HCT116 (cell line): ENCODE measurements around the gene SLX9.

Experiments
- ATF3 ChIP-seq: IDR thresholded peaks from 2 replicates; pipeline ENCODE4 v1.6.1; 2012
- CEBPB ChIP-seq: IDR thresholded peaks from 2 replicates; pipeline ENCODE4 v1.6.1; 2012; ENCODE audit warnings: low read depth
- ELF1 ChIP-seq: IDR thresholded peaks from 2 replicates; pipeline ENCODE4 v1.6.1; 2012; ENCODE audit warnings: low read depth, borderline replicate concordance
- EZH2 ChIP-seq: fragments of 200-600 bp; sonication (generic); IDR thresholded peaks from 2 replicates; pipeline ENCODE4 v1.6.1; 2017; ENCODE audit warnings: antibody characterized with exemption, mixed run types
- EZH2phosphoT487 ChIP-seq: fragments of 200-600 bp; IDR thresholded peaks from 2 replicates; pipeline ENCODE4 v1.6.1; 2018; ENCODE audit warnings: antibody characterized with exemption, borderline replicate concordance
- JUND ChIP-seq: IDR thresholded peaks from 2 replicates; pipeline ENCODE4 v1.6.1; 2012
- POLR2A ChIP-seq: IDR thresholded peaks from 2 replicates; pipeline ENCODE4 v1.7.0; 2011; ENCODE audit warnings: borderline replicate concordance; ENCODE audit not compliant: insufficient read depth, insufficient read length; ENCODE audit errors: extremely low read depth
- POLR2AphosphoS5 ChIP-seq: IDR thresholded peaks from 2 replicates; pipeline ENCODE4 v1.6.1; 2011; ENCODE audit warnings: mild to moderate bottlenecking, low read depth, low read length, moderate library complexity
- SIN3A ChIP-seq: IDR thresholded peaks from 2 replicates; pipeline ENCODE4 v1.6.1; 2012; ENCODE audit warnings: low read depth
- SP1 ChIP-seq: IDR thresholded peaks from 2 replicates; pipeline ENCODE4 v1.6.1; 2012; ENCODE audit warnings: low read depth
- TCF7L2 ChIP-seq: IDR thresholded peaks from 2 replicates; pipeline ENCODE4 v1.7.0; 2011; ENCODE audit warnings: borderline replicate concordance, inconsistent platforms; ENCODE audit not compliant: insufficient read depth, insufficient read length; ENCODE audit errors: extremely low read depth
- TF ChIP-seq, protein P1 (sequence below), 3 experiments: fragments of 200-600 bp in 1 of 3; sonication (generic) in 1 of 3; IDR thresholded peaks in 2 of 3; conservative IDR thresholded peaks in 1 of 3; 2 replicates each; pipeline ENCODE4 v1.5.1; 2012 to 2017; ENCODE audit warnings: low read depth in 2 of 3, low read length in 2 of 3, antibody characterized with exemption in 1 of 3, borderline replicate concordance in 1 of 3, control low read depth in 1 of 3, mild to moderate bottlenecking in 1 of 3, mixed read lengths in 1 of 3, mixed run types in 1 of 3, moderate library complexity in 1 of 3; ENCODE audit not compliant: insufficient read depth in 1 of 3
- TF ChIP-seq, protein P2 (sequence below): IDR thresholded peaks from 2 replicates; pipeline ENCODE4 v1.6.1; 2012; ENCODE audit warnings: low read depth

- TF ChIP-seq POLR2A = no peak
- TF ChIP-seq, protein P1, sequence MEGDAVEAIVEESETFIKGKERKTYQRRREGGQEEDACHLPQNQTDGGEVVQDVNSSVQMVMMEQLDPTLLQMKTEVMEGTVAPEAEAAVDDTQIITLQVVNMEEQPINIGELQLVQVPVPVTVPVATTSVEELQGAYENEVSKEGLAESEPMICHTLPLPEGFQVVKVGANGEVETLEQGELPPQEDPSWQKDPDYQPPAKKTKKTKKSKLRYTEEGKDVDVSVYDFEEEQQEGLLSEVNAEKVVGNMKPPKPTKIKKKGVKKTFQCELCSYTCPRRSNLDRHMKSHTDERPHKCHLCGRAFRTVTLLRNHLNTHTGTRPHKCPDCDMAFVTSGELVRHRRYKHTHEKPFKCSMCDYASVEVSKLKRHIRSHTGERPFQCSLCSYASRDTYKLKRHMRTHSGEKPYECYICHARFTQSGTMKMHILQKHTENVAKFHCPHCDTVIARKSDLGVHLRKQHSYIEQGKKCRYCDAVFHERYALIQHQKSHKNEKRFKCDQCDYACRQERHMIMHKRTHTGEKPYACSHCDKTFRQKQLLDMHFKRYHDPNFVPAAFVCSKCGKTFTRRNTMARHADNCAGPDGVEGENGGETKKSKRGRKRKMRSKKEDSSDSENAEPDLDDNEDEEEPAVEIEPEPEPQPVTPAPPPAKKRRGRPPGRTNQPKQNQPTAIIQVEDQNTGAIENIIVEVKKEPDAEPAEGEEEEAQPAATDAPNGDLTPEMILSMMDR (IDR thresholded peaks at IDR 0.05 in 2 of 3, conservative IDR thresholded peaks at IDR 0.05 in 1 of 3; ENCODE audit: borderline replicate concordance in 1 of 3, insufficient read depth in 1 of 3, low read depth in 2 of 3, low read length in 2 of 3) = no peak
- TF ChIP-seq SP1 = no peak
- TF ChIP-seq, protein P2, sequence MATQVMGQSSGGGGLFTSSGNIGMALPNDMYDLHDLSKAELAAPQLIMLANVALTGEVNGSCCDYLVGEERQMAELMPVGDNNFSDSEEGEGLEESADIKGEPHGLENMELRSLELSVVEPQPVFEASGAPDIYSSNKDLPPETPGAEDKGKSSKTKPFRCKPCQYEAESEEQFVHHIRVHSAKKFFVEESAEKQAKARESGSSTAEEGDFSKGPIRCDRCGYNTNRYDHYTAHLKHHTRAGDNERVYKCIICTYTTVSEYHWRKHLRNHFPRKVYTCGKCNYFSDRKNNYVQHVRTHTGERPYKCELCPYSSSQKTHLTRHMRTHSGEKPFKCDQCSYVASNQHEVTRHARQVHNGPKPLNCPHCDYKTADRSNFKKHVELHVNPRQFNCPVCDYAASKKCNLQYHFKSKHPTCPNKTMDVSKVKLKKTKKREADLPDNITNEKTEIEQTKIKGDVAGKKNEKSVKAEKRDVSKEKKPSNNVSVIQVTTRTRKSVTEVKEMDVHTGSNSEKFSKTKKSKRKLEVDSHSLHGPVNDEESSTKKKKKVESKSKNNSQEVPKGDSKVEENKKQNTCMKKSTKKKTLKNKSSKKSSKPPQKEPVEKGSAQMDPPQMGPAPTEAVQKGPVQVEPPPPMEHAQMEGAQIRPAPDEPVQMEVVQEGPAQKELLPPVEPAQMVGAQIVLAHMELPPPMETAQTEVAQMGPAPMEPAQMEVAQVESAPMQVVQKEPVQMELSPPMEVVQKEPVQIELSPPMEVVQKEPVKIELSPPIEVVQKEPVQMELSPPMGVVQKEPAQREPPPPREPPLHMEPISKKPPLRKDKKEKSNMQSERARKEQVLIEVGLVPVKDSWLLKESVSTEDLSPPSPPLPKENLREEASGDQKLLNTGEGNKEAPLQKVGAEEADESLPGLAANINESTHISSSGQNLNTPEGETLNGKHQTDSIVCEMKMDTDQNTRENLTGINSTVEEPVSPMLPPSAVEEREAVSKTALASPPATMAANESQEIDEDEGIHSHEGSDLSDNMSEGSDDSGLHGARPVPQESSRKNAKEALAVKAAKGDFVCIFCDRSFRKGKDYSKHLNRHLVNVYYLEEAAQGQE = no peak
- no peak for TF ChIP-seq CEBPB
- no peak for TF ChIP-seq ELF1
- no peak for TF ChIP-seq POLR2AphosphoS5
- no peak for TF ChIP-seq TCF7L2
- no peak for TF ChIP-seq SIN3A
- TF ChIP-seq EZH2 = no peak
- no peak for TF ChIP-seq JUND
- TF ChIP-seq ATF3 = no peak
- TF ChIP-seq EZH2phosphoT487 = no peak
Observed at GRCh38 chr21:44918581-44919033, 21.2 kb upstream of the SLX9 start.
